SIG-M5 (cell line): ENCODE data around the gene VSIR.

Experiments used
- DNase-seq: peaks from one replicate; lab custom pipeline; 2025; lab: John Stamatoyannopoulos, UW

The VSIR gene

DNA sequence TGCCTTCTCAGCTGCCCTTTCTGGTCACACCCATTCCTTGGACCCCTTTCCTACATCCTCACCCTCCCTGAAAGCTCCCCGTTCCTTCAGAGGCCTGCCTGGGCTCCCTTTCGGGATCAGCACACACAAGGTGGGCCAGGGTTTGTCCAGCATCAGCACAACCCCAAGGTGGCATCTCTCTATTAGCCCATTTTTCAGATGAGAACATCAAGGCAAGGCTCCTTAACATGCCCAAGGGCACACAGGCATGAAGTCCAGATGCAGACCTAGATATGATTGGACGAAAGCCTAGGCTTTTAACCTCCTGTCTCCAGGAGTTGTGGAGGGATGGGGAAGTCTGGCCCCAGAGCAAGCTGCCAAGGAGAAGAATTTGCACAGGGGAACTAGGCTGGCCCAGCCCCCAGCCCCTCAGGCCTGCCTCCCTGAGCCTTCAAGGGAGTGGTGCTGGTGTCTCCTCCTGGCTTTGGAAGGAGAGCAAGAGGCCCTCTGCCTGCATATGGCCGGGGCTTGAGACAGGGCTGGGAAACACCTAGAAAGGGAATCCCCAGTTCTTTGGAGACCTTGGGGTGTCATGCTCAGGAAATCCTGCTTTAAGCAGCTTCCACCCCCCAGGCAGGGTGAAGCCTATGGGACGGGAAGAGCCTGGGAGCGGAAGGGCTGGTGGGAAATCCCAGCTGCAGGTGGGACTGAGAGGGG is 9.0 kb upstream of the VSIR start:
- no peak for DNase-seq

DNA sequence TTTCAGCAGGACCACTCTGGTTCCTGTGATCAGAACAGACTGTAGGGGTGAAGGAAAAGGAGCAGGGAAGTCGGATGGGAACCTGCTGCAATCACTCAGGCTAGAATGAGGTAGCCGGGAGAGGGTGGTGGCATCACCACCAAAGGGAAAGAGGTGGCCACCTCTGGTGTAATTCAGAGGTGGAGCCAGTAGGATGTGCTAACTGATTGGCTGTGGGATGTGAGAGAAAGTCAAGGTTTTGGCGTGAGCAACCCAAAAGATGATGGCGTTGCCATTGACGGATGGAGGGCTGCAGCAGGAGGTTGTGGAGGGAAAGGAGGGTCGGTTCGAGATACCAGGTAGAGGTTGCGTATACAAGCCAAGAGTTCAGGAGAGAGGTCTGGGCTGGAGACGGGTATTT is 7.4 kb upstream of the VSIR start:
- DNase-seq: no peak

DNA sequence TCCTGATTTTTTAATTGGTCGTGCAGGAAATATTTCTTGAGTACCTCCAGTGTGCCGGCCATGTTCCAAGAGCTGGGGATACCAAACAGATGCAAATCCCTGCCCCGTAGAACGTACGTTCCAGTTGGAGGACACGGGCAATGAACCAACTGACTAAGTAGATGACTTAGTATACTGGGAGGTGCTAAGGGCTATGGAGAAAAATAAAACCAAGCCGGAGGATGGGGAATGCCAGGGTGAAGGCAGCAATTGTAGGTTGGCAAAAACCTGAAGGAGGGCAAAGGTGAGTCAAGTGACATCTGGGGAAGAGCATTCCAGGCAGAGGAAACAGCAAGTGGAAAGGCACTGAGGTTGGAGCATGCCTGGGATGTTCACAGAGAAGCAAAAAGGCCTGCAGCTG is 6.8 kb upstream of the VSIR start:
- DNase-seq: no peak

DNA sequence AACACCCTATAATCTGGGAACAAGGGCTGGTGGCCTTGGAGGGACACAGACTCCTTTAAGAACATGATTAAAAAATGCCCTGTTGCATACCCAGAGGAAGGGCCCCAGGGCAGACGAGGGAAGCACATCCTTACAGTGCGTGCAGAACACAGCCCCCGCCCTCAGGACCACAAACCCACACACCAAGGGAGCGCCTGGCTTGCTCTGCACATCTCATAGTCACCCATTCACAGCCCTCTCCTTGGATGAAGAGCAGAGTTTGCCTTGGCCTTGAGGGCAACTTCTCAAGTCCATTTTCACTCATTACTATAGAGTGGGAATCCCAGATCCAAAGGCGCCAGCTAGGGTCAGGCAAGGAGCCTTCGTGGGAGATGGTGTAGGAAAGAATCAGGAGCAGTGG is 6.3 kb upstream of the VSIR start:
- DNase-seq: no peak

DNA sequence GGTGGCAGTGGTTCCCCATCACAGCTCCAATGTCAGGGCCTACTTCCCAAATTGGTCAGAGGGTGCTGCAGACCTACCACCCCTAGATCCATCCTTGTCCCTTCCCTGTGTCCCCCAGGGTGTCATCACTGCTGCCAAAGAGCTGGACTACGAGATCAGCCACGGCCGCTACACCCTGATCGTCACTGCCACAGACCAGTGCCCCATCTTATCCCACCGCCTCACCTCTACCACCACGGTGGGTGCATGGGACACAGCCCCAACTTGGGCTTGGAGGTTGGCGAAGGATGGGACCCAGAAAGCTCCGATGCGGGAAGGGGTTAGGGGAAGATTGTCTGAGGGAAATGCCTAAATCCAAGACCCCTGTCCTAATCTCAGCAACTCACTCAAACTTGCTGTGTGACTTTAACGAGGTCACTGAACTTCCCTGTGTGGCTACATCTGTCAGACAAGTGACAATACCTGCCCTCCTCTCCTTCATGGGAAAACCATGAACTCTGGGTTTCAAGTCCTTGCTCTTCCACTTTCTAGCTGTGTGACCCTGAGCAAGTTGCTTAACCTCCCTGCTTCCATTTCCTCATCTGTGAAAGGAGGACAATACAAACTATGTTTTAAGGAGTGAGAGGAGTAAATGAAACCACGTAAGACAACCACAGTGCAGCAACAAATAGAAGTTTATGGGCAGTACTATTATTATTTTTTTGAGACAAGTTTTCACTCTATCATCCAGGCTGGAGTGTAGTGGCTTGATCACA is 4.9 kb upstream of the VSIR start:
- DNase-seq: no peak

DNA sequence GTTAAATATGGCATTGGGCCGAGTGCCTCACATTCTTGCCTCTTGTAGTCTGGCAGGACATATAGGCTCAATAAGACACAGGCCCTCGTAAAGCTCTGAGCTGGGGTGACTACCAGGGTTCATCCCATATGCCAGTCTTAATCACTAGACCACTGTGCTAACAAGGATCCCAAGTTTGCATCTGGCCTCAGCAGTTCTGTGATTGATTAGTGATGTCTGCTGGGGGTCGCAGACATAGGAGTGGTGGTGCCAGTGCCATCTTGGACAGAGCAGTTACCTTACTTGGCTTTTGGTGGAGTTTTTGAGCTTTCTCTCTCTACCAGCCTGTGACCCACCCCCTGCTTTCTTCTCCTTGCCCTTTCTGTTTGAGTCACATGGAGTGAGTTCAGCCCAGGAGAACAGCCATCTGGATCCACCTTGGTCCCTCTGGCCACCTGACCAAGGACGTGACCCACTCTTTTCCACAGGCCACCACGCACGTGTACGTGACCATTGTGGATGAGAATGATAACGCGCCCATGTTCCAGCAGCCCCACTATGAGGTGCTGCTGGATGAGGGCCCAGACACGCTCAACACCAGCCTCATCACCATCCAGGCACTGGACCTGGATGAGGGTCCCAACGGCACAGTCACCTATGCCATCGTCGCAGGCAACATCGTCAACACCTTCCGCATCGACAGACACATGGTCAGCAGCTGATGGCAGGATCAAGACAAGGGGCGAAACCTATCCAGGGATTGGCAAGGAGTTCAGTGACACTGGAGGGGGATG is 4.1 kb upstream of the VSIR start:
- DNase-seq: no peak

DNA sequence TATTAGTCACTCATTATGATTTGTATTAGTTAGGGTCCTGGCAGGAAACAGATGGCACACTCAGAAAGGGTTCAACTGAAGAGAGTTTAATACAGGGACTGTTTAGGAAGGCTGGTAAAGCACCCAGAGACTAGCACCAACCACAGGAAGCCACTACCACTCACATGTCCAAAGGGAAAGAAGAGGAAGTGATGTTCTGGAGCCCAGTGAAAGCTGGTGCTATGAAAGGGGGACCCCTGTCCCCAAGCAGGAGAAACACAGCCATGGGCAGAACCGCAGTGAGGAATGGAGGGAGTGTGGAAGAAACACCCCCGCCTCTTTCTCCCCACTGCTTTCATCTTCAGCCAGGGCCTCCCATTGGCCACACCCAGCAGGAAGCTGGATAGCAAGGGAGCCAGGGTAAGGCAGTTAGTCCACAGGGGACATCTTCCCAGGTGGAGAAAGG is 3.2 kb upstream of the VSIR start:
- no peak for DNase-seq

DNA sequence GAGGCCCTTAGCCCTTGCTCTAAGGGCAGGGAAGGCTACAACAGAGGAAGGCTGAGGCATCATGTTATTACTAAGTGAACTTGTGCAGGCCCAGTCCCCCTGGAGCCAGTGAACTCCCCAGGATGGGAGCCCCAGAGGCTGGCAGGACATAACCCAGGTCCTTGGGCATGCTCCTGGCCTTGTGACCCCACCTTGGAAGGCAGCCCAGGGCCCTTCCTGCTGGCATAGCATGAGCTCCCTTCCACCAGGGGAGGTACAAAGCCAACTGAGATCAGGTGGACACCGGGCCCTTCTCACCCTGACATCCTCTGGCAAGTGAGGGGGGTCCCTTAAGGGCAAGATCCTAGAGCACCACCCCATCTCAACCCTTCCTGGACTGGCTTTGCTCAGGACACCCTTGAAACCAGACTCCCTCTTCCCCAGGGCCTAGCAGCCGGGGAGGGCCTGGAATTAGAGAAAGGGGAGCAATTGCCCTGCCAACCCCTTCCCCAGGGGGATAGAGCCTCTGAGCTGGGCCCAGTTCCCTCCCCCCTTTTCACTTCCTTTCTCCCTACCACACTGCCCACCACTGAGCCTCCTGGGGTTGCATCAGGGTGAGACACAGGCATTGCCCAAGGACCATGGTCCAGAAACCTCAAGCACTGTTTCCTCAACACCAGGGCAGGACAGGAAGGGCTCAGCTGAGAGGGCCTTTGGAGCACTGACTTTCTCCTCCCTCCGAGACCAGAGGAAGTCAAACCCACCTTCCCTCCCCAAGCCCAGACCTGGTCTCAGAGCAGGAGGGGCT is 1.8 kb upstream of the VSIR start:
- peak; percentile 5 for DNase-seq

DNA sequence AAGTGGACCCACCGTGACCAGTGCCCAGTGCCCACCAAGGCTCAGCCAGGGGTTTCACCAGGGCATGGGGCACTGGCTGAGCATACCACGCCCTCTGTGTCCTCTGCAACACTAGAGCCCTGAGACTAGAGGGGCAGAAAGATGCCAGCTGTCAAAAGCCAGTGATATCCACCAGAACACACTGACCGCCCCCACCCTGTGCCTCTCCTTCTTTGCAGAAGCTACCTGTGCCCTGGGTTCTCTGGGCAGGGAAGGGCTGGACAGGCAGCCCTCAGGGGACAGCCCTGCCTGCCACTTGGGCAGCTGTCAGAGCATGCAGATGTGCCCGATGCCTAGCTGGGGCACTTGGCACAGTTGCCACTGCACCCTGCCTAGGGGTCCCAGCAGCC is 494 bp downstream of the VSIR start:
- no peak for DNase-seq

DNA sequence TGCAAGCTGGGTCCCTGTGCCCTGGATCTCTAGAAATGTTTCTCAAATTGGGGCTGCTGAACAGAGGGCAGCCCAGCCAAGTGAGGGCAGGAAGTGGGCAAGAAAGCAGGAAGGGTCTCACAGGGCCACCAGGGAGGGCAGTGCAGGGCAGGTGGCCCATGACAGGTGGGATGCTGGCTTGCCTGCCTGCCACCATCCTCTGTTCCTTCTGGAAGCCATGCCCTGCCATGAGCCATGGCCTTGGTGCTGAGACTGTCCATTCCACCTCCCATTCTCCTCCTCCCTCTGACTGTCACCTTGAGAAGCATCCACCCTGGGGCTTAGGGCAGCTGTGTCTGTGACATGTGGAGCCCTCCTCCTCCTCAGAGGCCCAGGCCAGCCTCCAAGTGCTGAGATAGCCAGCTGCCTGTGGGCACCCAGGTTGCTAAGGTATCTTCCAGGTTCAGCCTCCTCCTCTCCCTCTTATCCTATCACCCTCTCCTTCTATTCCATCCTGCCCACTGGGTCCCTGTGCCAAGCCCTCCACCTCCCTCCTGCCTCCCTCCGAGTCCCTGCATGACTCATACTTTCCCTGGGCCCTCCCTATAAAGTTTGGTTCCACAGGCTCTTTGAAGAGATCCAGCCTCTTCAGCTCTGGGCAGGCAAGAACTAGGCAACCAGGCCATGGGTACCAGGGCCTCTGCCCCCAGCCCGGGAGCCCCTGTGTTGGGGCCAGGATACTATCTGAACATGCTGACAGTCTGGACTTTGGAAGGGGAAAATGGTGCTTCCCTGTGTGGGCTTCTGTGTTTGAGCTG is 1.3 kb downstream of the VSIR start:
- DNase-seq: no peak

DNA sequence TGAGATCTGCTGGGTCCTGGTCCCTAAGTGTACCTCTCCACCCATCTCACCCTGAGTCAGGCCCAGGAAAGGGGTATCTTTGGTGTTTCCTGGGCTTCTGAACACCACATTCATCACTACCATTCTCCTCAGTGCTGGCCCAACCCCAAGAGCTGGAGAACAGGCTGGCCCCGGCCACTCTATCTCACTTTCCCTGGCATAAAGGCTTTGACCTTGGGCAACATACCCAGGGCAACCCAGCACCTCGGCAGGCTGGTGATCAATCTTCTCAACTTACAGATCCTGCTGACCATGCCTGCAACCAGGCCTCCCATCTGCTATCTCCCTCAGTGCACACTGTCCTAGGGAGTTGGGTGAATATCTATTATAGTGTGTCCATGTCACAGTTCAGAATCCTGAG is 2.1 kb downstream of the VSIR start:
- DNase-seq: no peak

DNA sequence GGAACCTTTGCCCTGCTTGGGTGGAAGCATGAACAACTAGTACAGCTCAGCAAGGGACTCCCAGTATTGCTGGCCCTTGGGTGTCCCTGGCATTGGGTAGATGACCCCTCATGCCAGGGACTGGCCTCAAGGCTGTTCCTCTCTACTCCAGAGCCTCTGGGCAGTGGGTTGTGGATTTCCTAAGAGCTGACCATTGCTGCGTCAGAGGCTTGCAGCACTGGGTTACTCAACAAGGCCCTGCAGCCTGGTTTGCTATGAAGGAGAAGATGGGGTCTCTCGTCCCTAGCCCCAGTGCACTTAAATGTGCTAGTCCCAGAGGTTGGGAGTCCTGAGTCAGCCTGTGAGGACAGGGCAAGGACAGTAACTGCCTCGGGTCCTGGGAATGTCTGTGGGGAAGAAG is 2.5 kb downstream of the VSIR start:
- DNase-seq: no peak

DNA sequence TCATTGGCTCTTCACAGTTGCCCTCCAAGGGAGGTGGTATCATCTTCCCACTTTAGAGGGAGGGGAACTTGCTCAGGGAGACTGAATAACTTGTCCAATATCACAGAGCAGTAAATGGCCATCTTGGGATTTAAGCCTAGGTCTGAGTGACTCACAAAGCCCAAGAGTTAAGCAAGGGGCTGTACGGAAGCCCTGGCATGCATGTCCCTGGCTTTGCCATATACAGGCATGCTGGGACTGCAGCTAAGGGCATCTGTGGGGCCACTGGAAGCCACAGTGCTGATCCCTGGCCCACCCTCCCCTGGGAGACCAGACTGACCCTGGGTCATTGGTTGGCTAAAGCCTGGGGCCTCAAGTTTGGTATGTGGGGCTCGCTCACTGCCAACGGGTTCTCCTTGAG is 3.1 kb downstream of the VSIR start:
- no peak for DNase-seq

DNA sequence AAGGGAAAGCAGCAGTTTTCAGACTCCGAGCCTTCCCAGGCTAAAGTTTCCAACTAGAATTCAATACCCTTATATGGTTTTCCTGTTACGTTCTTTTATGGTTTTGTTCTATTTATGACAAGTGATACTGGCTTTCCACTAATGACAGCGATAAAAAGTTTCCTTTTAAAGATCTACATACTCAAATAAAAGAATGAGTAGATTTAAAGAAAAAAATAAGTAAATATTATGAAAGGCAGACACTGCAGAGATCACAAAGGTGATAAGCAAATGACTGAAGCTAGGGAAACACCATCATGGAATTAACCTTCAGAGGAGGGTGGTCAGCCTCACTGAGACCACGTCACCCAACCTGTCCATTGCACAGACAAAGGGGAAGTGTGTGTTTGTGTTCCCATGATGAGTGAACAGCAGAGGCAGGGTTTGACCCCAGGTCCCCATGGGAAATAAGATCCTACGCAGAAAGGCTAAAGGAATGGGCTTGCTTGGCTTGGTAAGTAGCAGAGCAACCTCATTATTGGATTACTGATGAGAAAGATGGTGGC is 4.0 kb downstream of the VSIR start:
- no peak for DNase-seq

DNA sequence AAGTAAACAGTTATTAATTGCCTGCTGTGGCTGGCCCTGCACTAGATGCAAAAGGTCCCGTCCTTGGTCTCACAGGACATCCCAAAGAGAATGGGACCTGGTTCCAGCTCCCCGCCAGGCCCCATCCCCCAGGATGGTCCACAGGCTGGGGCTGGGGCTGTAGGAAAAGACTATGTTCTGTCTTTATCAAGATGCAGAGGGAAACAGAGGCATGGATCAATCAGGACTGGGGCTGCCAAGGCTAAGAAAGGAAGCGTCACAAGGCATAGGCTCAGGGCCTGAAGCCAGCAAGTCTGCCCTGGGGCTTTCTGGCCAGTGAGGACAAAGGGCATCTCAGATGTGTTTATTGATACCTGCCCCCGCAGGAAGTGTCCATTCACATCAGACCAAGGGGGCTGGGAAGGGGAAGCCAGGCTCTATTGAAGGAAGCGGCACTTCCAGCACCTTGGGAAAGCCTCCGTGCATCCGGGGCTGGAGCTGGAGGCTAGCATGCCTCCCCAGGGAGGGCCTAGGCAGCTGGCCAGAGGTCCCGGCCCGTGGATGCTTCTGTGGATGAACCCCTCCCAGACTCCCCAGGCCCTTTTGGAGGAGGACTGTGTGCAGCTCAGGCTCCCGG is 5.8 kb downstream of the VSIR start:
- no peak for DNase-seq

DNA sequence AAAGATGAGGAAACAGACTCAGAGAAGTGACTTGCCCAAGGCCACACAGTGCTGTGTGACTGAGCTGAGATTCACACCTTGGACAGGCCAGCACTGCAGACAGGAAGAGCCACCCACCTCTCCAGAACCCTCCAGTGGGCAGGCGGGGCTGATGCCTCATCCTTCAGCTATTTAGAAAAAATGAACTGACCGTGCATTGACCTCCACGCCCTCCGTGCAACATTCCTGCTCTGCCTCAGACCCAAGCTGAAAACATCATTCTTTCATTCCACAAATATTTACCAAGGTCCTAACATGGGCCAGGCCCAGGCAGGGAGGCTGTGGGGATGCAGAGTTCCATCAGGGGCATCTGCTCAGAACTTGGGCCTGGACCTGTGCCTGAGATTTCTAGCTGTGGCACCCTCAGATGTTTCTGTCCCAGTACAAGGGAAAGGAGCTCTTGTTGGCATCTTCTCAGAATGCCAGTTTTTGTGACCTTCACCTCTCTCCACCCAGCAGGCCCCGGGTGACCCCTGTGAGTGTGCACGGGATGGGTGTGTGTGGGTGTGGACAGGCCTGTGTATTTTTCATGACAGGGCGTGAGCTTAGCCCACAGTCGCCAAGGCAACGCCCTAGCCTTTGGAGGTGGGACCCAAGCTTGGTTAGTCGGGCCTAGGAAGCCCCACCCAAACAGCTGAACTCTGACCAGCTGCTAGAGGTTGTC is 6.5 kb downstream of the VSIR start:
- DNase-seq: no peak

DNA sequence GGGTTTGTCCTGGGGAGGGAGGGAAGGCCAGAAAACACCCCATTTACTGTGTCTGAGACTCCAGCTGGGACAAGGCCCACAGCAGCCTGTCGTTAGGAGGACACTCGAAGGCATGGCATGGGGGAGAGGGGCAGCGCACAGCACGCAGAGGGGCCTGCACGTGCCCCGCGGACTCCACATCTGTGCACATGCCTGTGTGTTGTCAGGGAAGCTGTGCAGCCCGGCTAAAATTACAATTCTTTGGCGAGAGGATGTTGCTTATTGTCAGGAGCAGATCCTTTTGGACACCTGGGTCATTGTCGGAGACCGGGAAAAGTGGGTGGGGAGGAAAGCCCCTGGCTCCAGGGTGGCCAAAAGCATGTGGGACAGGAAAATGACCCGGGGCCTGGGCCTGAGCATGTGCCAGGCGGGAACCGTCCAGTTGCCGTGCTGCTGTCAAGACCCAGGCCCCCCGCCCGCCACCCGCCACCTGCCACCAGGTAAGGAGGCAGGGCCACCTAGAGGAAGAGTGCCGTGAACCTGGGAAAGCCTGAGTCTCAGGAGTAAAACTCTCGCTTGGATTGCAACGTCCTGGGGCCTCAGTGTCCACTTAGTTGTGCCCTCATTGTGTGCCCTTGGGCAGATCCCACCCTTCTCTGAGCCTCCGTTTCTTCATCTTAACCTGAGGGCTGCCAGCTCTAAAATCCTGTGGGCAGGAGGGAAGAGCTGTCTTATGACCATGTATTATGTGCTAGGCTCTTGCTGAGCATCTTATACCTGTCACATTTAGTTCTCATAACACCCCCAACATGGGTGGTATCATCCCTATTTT is 7.2 kb downstream of the VSIR start:
- no peak for DNase-seq

DNA sequence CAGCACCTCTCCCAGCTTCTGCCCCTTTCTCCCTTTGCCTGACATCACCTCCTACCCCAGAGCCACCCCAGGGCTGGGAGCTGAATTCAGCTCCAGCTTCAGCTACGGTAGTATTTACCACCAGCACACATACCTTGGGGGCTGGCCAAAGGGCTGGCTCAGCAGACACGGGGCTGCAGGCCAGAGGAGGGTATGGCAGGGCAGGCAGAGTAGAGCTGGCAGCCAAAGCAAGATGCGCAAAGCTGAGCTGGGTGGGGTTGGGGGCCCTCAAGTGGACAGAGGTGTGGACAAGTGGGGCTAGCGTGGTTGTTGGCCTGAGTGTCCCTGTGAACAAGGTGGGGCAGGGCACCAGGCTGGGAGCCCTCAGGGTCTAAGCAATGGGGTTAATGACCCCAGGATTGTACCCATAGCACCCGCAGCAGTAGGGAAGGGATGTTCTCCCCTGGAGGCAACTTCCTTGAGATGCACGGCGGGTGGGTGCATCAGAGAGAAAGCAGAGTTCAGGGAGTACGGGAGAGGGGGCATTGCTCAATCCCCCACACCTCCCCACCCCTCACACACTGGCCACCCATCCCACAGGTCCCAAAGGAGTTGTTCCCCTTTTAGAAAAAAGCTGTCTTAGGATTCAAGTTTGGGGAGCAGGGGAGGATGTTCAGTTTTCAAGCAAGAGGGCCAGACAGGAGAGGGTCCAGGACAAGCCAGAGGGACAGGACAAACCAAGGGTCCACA is 8.0 kb downstream of the VSIR start:
- no peak for DNase-seq
